T-helper 17 cell (primary cell): ENCODE data around the gene GRHL1. TPM values are rescaled to one million over a fixed set of nuclear protein-coding genes. Genes with fewer than 3 reads are reported as not detected.
A peak's percentile ranks its signal among the peaks of the same experiment; 100 is the strongest.

Experiments
- ATAC-seq: fragments of 150-1000 bp; cut with Tn5 transposase; 2 replicates; pipeline ENCODE4 v1.10.0; 2021; ENCODE audit warnings: mild to moderate bottlenecking, moderate library complexity
- DNase-seq, 3 donors: peaks; one replicate each; pipeline versions ENCODE4 v3.0.0 to v3.0.0-alpha.2; 2020 to 2021
- H3K9me3 ChIP-seq: one replicate; pipeline ENCODE4 v1.7.0; 2013; ENCODE audit warnings: low read length, mild to moderate bottlenecking; ENCODE audit not compliant: control insufficient read depth, poor library complexity, severe bottlenecking
- H3K27ac Mint-ChIP-seq: one replicate; pipeline ENCODE4 v1.8.0; 2022; ENCODE audit warnings: mild to moderate bottlenecking, moderate library complexity, mixed read lengths
- H3K27me3 Mint-ChIP-seq: one replicate; pipeline ENCODE4 v1.8.0; 2022; ENCODE audit warnings: mixed read lengths
- H3K36me3 Mint-ChIP-seq: one replicate; pipeline ENCODE4 v1.8.0; 2022; ENCODE audit warnings: low read depth, mixed read lengths
- H3K4me1 Mint-ChIP-seq: one replicate; pipeline ENCODE4 v1.8.0; 2022; ENCODE audit warnings: mild to moderate bottlenecking, mixed read lengths
- H3K4me3 Mint-ChIP-seq: one replicate; pipeline ENCODE4 v1.8.0; 2022; ENCODE audit warnings: mild to moderate bottlenecking, moderate library complexity, mixed read lengths
- total RNA-seq, 4 donors: library from RNA in 2 of 4; stranded (reverse) in 2 of 4; gene quantifications; one replicate each; pipeline ENCODE4 v1.2.3 and lab custom pipeline; 2022 to 2026

Gene GRHL1
- total RNA-seq, 2 donors from 2014 or later, result 0.60 to 3.7 TPM

- ATAC-seq (no peak), DNase-seq (no peak)
- H3K4me1 Mint-ChIP-seq, result peaks cover 7% of the 10 kb centered on the region
- H3K9me3 ChIP-seq, result no peaks in the 10 kb centered on the region
- no peaks in the 10 kb centered on the region for H3K36me3 Mint-ChIP-seq
- no peak overlapping the region for H3K4me3 Mint-ChIP-seq
- H3K27ac Mint-ChIP-seq, result peak overlapping the region; percentile 66
- H3K27me3 Mint-ChIP-seq, result peaks cover 14% of the 10 kb centered on the region
These were observed 32.1 kb downstream of the GRHL1 start for GRCh38 chr2:9983401-9984216.

- H3K27ac Mint-ChIP-seq, result peak overlapping the region; percentile 66
These were observed 32.8 kb downstream of the GRHL1 start for GRCh38 chr2:9984217-9984739.

DNA sequence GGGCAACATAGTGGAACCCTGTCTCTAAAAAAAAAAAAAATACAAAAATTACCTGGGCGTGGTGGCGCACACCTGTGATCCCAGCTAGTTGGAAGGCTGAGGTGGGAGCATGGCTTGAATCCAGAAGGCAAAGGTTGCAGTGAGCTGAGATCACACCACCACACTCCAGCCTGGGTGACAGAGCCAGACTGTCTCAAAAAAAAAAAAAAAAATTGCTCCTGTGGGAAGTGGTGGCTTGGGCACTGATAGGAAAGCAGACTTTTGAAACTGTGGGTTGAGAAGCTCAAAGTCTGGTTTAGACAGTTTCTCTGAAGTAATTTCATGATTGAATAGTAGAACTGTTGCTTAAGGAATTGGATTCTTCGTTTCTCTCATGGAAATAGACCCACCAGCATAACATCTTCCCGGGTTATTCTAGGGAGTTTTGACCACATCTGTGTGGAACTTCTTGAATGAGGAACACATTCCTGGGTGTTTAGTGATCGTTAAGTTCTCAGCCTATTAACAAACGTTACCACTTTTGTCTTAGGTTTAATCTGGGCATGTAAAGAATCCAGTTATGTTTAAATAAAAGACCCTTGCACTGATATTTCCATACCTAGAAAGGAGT, 33.5 kb downstream of the GRHL1 start:
- H3K9me3 ChIP-seq, result no peaks in the 10 kb centered on the region
- no peaks in the 10 kb centered on the region for H3K36me3 Mint-ChIP-seq
- H3K27me3 Mint-ChIP-seq, result peaks cover 12% of the 10 kb centered on the region
- no peak overlapping the region for H3K4me3 Mint-ChIP-seq
- peaks cover 5% of the 10 kb centered on the region for H3K4me1 Mint-ChIP-seq
- no peak for DNase-seq
- peak overlapping the region; percentile 66 for H3K27ac Mint-ChIP-seq
- no peak for ATAC-seq

More at GRCh38 chr2:9984217-9984739, 32.8 kb downstream of the GRHL1 start:
- no peaks in the 10 kb centered on the region for H3K36me3 Mint-ChIP-seq
- peaks cover 13% of the 10 kb centered on the region for H3K27me3 Mint-ChIP-seq
- peaks cover 7% of the 10 kb centered on the region for H3K4me1 Mint-ChIP-seq
- no peak overlapping the region for H3K4me3 Mint-ChIP-seq
- DNase-seq, result no peak
- peak; percentile 89 for ATAC-seq
- H3K9me3 ChIP-seq, result no peaks in the 10 kb centered on the region

GRCh38 chr2:9985531-9986328, 34.2 kb downstream of the GRHL1 start:
- no peak overlapping the region for H3K27ac Mint-ChIP-seq
- DNase-seq, result no peak
- H3K9me3 ChIP-seq, result no peaks in the 10 kb centered on the region
- ATAC-seq, result no peak
- peaks cover 4% of the 10 kb centered on the region for H3K4me1 Mint-ChIP-seq
- H3K27me3 Mint-ChIP-seq, result peaks cover 4% of the 10 kb centered on the region
- H3K36me3 Mint-ChIP-seq, result no peaks in the 10 kb centered on the region
- no peak overlapping the region for H3K4me3 Mint-ChIP-seq

GRCh38 chr2:9988320-9988719, 36.8 kb downstream of the GRHL1 start:
- no peak for DNase-seq

GRCh38 chr2:9990736-9991135, 39.2 kb downstream of the GRHL1 start:
- Mint-ChIP-seq H3K27me3 (peaks cover 14% of the 10 kb centered on the region), H3K36me3 (no peaks in the 10 kb centered on the region), H3K4me3 (no peak overlapping the region), H3K4me1 (peaks cover 10% of the 10 kb centered on the region), H3K27ac (no peak overlapping the region)
- ATAC-seq (no peak), DNase-seq (no peak)
- no peaks in the 10 kb centered on the region for H3K9me3 ChIP-seq

More at GRCh38 chr2:9988320-9988719, 36.8 kb downstream of the GRHL1 start:
- H3K4me3 Mint-ChIP-seq, result no peak overlapping the region
- H3K27me3 Mint-ChIP-seq, result peaks cover 7% of the 10 kb centered on the region
- peak overlapping the region; percentile 19 for H3K27ac Mint-ChIP-seq
- H3K36me3 Mint-ChIP-seq, result no peaks in the 10 kb centered on the region
- peaks cover 4% of the 10 kb centered on the region for H3K4me1 Mint-ChIP-seq
- H3K9me3 ChIP-seq, result no peaks in the 10 kb centered on the region
- ATAC-seq, result no peak

DNA sequence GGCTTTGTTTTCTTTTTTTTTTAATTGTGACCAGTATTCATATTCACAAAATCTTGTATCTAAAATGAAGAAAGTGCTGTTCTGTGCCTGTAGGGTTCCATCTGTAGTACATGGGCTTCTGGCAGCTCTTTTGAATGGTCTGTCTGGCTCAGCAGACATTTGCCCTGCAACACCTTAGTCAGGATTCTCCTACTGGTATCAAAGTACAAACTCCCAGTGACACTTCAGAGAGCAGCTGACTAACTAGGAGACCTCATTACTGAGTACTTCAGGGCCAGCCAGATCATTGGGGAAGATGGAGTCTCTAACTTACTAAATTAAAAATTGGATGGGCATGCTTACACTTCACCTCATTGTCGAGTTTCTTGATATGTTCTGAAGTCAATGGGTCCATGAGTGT, 39.7 kb downstream of the GRHL1 start:
- Mint-ChIP-seq H3K4me3 (no peak overlapping the region), H3K27ac (no peak overlapping the region), H3K27me3 (peaks cover 14% of the 10 kb centered on the region), H3K36me3 (no peaks in the 10 kb centered on the region), H3K4me1 (peaks cover 13% of the 10 kb centered on the region)
- DNase-seq (no peak), ATAC-seq (no peak)
- H3K9me3 ChIP-seq, result no peaks in the 10 kb centered on the region

GRCh38 chr2:9991829-9992273, 40.4 kb downstream of the GRHL1 start:
- DNase-seq (no peak), ATAC-seq (no peak)
- Mint-ChIP-seq H3K4me3 (no peak overlapping the region), H3K27ac (no peak overlapping the region), H3K4me1 (peaks cover 13% of the 10 kb centered on the region), H3K27me3 (peaks cover 14% of the 10 kb centered on the region), H3K36me3 (no peaks in the 10 kb centered on the region)
- no peaks in the 10 kb centered on the region for H3K9me3 ChIP-seq

GRCh38 chr2:9992427-9993187, 41.1 kb downstream of the GRHL1 start:
- Mint-ChIP-seq H3K36me3 (no peaks in the 10 kb centered on the region), H3K27me3 (peaks cover 14% of the 10 kb centered on the region), H3K27ac (no peak overlapping the region), H3K4me3 (no peak overlapping the region), H3K4me1 (peaks cover 14% of the 10 kb centered on the region)
- no peaks in the 10 kb centered on the region for H3K9me3 ChIP-seq
- ATAC-seq (no peak), DNase-seq (no peak)

DNA sequence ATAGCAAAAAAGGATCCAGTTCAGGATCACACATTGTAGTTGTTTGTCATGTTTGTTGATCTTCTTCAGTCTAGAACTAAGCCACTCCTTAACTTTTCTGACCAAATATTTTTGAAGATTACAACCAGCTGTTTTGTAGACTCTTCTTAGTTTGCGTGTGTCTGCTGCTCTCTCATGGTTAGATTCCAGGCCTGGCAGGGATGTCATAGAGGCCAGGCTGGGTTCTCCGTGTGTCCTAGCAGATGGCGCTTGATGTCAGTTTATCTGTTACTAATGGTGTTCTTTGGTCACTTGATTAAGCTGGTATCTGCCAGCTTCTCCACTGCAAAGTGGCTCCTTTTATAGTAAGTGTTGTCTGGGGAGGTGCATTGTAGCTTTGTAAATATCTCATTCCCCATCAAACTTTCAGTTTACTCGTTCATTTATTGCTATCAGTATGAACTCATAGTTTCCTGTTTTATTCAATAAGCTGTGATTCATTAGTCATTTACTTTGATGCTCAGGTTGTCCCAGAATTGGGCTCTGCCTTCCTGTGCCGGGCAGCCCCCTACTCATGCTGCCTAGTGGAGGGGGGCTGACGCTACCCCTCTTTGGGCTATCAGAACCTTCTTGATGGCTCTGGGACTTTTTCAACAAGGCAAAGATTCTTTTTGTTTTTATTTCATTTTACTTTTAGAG, 42.1 kb downstream of the GRHL1 start:
- no peaks in the 10 kb centered on the region for H3K36me3 Mint-ChIP-seq
- H3K27me3 Mint-ChIP-seq, result peaks cover 14% of the 10 kb centered on the region
- DNase-seq, result no peak
- H3K27ac Mint-ChIP-seq, result no peak overlapping the region
- H3K4me3 Mint-ChIP-seq, result no peak overlapping the region
- H3K4me1 Mint-ChIP-seq, result peaks cover 15% of the 10 kb centered on the region
- no peak for ATAC-seq
- no peaks in the 10 kb centered on the region for H3K9me3 ChIP-seq

DNA sequence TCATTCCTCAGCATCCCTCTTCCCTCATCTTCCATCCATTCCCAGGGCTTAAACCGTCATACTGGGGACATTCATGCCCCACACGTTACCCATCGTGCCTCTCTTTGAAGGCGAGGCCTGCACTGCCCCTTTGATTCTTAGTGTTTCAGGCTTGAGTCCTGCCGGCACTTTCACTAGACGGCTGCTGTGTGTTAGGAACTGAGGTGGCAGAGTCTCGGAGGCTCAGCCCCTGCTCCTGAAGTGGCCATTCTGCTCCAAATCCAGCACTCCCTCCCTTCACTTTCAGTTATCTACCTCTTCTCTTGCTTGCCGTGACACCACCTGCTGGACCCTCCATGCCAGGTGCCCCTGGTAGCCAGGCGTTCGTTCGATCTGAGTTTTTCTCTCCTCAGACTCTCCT, 43.0 kb downstream of the GRHL1 start:
- Mint-ChIP-seq H3K27me3 (peaks cover 14% of the 10 kb centered on the region), H3K4me3 (no peak overlapping the region), H3K27ac (no peak overlapping the region), H3K4me1 (peaks cover 15% of the 10 kb centered on the region), H3K36me3 (no peaks in the 10 kb centered on the region)
- DNase-seq, result no peak
- H3K9me3 ChIP-seq, result no peaks in the 10 kb centered on the region
- ATAC-seq, result no peak

- no peak overlapping the region for H3K4me3 Mint-ChIP-seq
- peaks cover 14% of the 10 kb centered on the region for H3K27me3 Mint-ChIP-seq
- peaks cover 15% of the 10 kb centered on the region for H3K4me1 Mint-ChIP-seq
- no peaks in the 10 kb centered on the region for H3K9me3 ChIP-seq
- ATAC-seq (no peak), DNase-seq (no peak)
- H3K36me3 Mint-ChIP-seq, result no peaks in the 10 kb centered on the region
- no peak overlapping the region for H3K27ac Mint-ChIP-seq
These were observed 43.6 kb downstream of the GRHL1 start for GRCh38 chr2:9995059-9995458.
